Activated T-cell treated with anti-CD3 and anti-CD28 coated beads, Interleukin-2, amount 50 U/mL, for 72 hours (primary cell): ENCODE results near the gene RC3H2. TPM values are rescaled to one million over a fixed set of nuclear protein-coding genes. Genes with fewer than 3 reads are reported as not detected.
"Not testable (repeated sequence)": the region's sequence is repeated elsewhere in the genome, so short reads cannot be mapped to it uniquely, and the experiment has no call there.

Source experiments
- ATAC-seq, 2 donors: fragments of 150-1000 bp; cut with Tn5 transposase; replicated peaks in 1 of 2; 2 replicates each; pipeline ENCODE4 v1.10.0; 2021; ENCODE audit warnings: moderate library complexity in 2 of 2, mild to moderate bottlenecking in 1 of 2
- DNase-seq, 2 donors: peaks; one replicate each; pipeline ENCODE4 v3.0.0; 2021 to 2022; ENCODE audit warnings: mixed read lengths in 1 of 2
- H3K27ac Mint-ChIP-seq: one replicate; pipeline ENCODE4 v1.8.0; 2022; ENCODE audit warnings: mild to moderate bottlenecking, moderate library complexity, mixed read lengths
- H3K27me3 Mint-ChIP-seq: one replicate; pipeline ENCODE4 v1.8.0; 2022; ENCODE audit warnings: low read depth, mixed read lengths
- H3K36me3 Mint-ChIP-seq, 2 donors: one replicate each; pipeline ENCODE4 v1.8.0; 2022; ENCODE audit warnings: mixed read lengths in 2 of 2, mild to moderate bottlenecking in 1 of 2; ENCODE audit not compliant: insufficient read depth in 2 of 2
- H3K4me1 Mint-ChIP-seq: one replicate; pipeline ENCODE4 v1.8.0; 2022; ENCODE audit warnings: low read depth, mixed read lengths
- H3K4me3 Mint-ChIP-seq, 2 donors: one replicate each; pipeline ENCODE4 v1.8.0; 2022; ENCODE audit warnings: mild to moderate bottlenecking in 2 of 2, mixed read lengths in 2 of 2, moderate library complexity in 2 of 2
- H3K9me3 Mint-ChIP-seq, 2 donors: one replicate each; pipeline ENCODE4 v1.8.0; 2022; ENCODE audit warnings: mixed read lengths in 2 of 2
- total RNA-seq, 2 donors: library from RNA; stranded (reverse); gene quantifications; one replicate each; pipeline ENCODE4 v1.2.3, GENCODE V29; 2022

The RC3H2 gene
- total RNA-seq, 2 donors from 2014 or later = 33.7 to 35.6 TPM

GRCh38 chr9:122821278-122821943 is 83.7 kb downstream of the RC3H2 start:
- Mint-ChIP-seq H3K36me3 (peaks cover 5 to 14% of the 10 kb centered on the region in 2 donors), H3K9me3 (no peaks in the 10 kb centered on the region), H3K4me3 (no peak overlapping the region), H3K4me1 (peaks cover 37% of the 10 kb centered on the region), H3K27me3 (no peaks in the 10 kb centered on the region), H3K27ac (peak overlapping the region; percentile 19)
- ATAC-seq (no peak), DNase-seq (no peak)

- DNase-seq (no peak), ATAC-seq (no peak)
- Mint-ChIP-seq H3K9me3 (no peaks in the 10 kb centered on the region), H3K4me3 (no peak overlapping the region), H3K27me3 (no peaks in the 10 kb centered on the region), H3K36me3 (peaks cover 5 to 14% of the 10 kb centered on the region in 2 donors), H3K27ac (no peak overlapping the region), H3K4me1 (peaks cover 38% of the 10 kb centered on the region)
Measured at GRCh38 chr9:122820490-122820845, 84.7 kb downstream of the RC3H2 start.

DNA sequence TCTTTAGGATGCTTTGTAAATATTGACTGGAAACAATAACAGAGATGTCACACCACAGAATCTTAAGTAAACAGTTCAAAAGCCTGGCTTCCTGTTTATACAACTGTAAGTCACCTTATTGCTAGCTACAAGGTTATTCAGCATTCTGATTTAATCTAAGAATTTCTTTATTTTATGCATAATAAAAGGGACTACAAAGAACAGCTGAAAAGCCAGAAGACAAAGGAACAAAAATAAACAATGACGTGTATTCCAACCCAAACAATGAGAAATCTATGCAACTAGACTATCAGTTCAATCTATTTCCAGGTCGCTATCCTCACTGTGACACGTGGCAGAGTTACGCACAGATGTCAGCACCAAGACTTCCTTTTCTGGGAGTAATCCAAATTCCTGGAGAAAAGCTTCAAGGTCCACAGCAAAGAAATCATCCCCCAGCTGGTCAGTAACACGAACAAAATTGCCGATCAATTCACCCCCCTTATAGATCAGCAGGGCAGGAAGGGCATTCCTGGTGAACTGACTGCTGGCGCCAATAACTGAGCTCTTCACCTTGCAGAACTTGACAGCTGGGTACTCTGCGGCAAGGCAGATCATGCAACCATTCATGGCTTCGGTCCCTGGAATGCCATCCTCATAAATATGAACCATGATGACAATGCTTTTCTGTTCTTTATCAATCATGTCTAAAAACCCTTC is 85.2 kb downstream of the RC3H2 start:
- Mint-ChIP-seq H3K9me3 (no peaks in the 10 kb centered on the region), H3K27me3 (no peaks in the 10 kb centered on the region), H3K27ac (peak overlapping the region; percentile 59), H3K4me3 (no peak overlapping the region), H3K4me1 (peaks cover 35% of the 10 kb centered on the region), H3K36me3 (peaks cover 5 to 15% of the 10 kb centered on the region in 2 donors)
- DNase-seq = no peak
- ATAC-seq = no peak

DNA sequence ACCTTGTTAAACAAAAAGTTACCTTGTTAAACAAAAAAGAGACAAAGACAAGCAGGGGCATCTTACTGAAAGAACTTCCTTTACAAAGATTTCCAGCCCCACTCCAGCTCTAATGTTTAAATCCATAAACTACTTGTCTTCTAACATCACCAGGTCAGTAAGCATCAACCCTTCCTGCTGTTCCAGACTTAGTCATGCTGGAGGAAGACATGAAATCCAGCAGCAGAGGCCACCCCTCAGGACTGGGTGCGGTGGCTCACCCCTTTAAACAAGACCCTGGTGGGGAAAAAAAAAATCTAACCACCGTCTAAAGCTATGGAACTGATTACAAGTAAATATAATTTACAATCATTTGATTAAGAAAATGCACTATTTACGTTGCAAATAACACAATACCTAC is 85.8 kb downstream of the RC3H2 start:
- peaks cover 29% of the 10 kb centered on the region for H3K4me1 Mint-ChIP-seq

GRCh38 chr9:122816163-122816867 is 88.8 kb downstream of the RC3H2 start:
- H3K36me3 Mint-ChIP-seq = peaks cover 7 to 10% of the 10 kb centered on the region in 2 donors
- ATAC-seq (peak; percentile 76 to 84), DNase-seq (peak; percentile 38 to 44)
- H3K4me3 Mint-ChIP-seq = peak overlapping the region; percentile 73 to 88
- H3K9me3 Mint-ChIP-seq = no peaks in the 10 kb centered on the region
- peak overlapping the region; percentile 85 for H3K27ac Mint-ChIP-seq
- peaks cover 26% of the 10 kb centered on the region for H3K4me1 Mint-ChIP-seq
- H3K27me3 Mint-ChIP-seq = no peaks in the 10 kb centered on the region

More for the DNA sequence above, 85.8 kb downstream of the RC3H2 start:
- H3K9me3 Mint-ChIP-seq = no peaks in the 10 kb centered on the region
- H3K27ac Mint-ChIP-seq = peak overlapping the region; percentile 59
- H3K36me3 Mint-ChIP-seq = peaks cover 8 to 10% of the 10 kb centered on the region in 2 donors
- H3K4me3 Mint-ChIP-seq = no peak overlapping the region
- ATAC-seq (no peak), DNase-seq (no peak)
- H3K27me3 Mint-ChIP-seq = no peaks in the 10 kb centered on the region

DNA sequence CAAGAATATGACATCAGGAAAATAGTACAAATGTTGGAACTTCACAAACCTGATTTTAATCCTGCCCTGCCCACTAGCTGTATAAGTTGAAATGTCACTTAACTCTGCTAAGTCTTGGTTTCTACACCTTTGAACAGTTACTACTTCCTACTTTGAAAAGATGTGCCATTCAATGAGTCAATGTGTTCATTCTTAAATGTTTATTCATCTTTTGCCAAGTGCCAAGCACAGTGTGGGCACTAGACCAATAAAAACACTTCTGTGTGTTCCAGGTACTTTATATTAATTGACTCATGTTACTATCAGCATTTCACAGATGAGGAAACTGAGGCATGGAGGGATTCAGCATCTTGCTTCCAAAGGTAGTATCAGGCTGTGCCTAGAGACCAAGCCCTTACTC is 89.6 kb downstream of the RC3H2 start:
- no peak overlapping the region for H3K4me3 Mint-ChIP-seq
- DNase-seq (no peak), ATAC-seq (peak; percentile 30 to 33)
- H3K36me3 Mint-ChIP-seq = peaks cover 7 to 10% of the 10 kb centered on the region in 2 donors
- H3K9me3 Mint-ChIP-seq = no peaks in the 10 kb centered on the region
- H3K27me3 Mint-ChIP-seq = no peaks in the 10 kb centered on the region
- peak overlapping the region; percentile 76 for H3K27ac Mint-ChIP-seq
- peaks cover 24% of the 10 kb centered on the region for H3K4me1 Mint-ChIP-seq

- H3K36me3 Mint-ChIP-seq = peaks cover 5 to 7% of the 10 kb centered on the region in 2 donors
Measured at GRCh38 chr9:122814545-122814944, 90.6 kb downstream of the RC3H2 start.

DNA sequence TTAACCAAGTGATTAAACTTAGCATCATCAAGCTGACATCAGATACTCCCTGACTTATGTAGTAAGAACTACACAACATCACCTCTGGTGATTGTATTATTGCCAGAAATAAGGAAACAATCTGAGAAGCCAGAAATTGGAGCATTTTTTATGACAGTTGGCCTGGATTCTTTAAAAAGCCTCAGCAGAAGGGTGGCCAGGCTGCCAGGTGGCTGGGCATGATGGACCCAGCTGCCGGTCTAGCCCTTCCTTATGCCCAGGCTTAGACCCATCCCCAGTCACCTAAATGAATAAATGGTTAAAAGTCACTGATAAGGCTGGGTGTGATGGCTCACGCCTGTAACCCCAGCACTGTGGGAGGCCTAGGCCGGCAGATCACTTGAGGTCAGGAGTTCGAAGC is 92.4 kb downstream of the RC3H2 start:
- no peak for DNase-seq
- ATAC-seq = no peak
- peaks cover 5 to 7% of the 10 kb centered on the region in 2 donors for H3K36me3 Mint-ChIP-seq
- no peak overlapping the region for H3K4me3 Mint-ChIP-seq
- no peaks in the 10 kb centered on the region for H3K9me3 Mint-ChIP-seq
- no peak overlapping the region for H3K27ac Mint-ChIP-seq
- peaks cover 28% of the 10 kb centered on the region for H3K4me1 Mint-ChIP-seq
- H3K27me3 Mint-ChIP-seq = no peaks in the 10 kb centered on the region

More at GRCh38 chr9:122814545-122814944, 90.6 kb downstream of the RC3H2 start:
- DNase-seq = no peak
- H3K27ac Mint-ChIP-seq = no peak overlapping the region
- no peak for ATAC-seq
- H3K4me3 Mint-ChIP-seq = peak overlapping the region in 1 of 2 donors; percentile 10
- H3K4me1 Mint-ChIP-seq = peaks cover 19% of the 10 kb centered on the region
- no peaks in the 10 kb centered on the region for H3K9me3 Mint-ChIP-seq
- H3K27me3 Mint-ChIP-seq = no peaks in the 10 kb centered on the region

DNA sequence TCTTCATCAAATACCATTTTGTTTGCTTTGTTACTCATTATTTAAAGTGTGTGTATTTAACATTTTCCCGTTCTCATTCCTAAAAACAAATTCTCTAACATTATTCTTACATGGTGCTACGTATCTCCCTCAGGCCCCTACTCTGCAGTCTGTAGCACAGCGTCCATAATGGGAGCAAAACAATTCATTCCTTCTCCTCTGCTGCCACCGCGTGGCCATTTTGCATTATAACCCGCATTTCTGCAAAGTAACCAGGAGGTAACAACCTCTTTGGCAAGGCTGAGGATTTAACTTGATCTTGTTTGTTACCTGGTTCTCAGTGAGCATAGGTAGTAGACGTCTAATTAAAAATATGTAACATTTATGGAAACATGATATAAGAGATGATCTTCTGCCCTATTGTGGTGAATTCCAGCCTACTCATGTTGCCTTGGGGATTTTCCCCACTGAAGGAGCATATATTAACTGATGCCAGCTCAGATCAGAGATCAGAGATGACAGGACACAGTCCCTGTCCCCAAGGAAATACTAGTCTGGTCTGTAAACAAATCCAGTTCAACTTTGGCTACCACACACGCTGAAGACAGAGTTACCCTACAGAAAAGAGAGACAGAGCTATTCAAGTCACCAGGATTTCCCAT is 94.7 kb downstream of the RC3H2 start:
- ATAC-seq (peak; percentile 22 to 32), DNase-seq (peak; percentile 61 to 80)
- Mint-ChIP-seq H3K4me1 (peaks cover 27% of the 10 kb centered on the region), H3K9me3 (peaks cover 3 to 10% of the 10 kb centered on the region in 2 donors), H3K27me3 (no peaks in the 10 kb centered on the region), H3K36me3 (peaks cover 10 to 15% of the 10 kb centered on the region in 2 donors), H3K27ac (no peak overlapping the region), H3K4me3 (no peak overlapping the region)

DNA sequence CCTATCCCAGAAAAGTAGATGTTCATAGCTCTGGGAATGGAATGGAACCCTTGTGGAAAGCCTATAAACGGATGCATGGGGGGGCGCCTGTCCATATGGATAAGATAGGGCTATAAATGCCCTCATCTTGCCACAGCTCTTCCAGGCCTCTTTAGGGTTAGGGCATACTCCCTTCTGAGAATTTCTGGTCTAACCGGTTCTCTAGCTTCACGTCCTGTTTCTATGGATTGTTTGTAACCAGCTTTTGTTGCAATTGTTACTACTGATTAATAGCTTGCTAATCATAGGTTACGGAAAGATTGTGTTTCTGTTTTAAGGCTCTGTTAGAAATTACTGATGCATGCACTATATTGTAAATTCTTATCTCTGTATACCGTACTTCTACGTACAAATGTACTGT is 95.9 kb downstream of the RC3H2 start:
- Mint-ChIP-seq H3K4me1 (peaks cover 25% of the 10 kb centered on the region), H3K36me3 (peaks cover 8 to 13% of the 10 kb centered on the region in 2 donors), H3K9me3 (peaks cover 3 to 11% of the 10 kb centered on the region in 2 donors)
- H3K27me3 Mint-ChIP-seq, ATAC-seq, DNase-seq, H3K4me3 Mint-ChIP-seq, H3K27ac Mint-ChIP-seq: not testable (repeated sequence)

- DNase-seq (peak in 1 of 2 donors; percentile 13), ATAC-seq (peak; percentile 31 to 51)
- Mint-ChIP-seq H3K27ac (no peak overlapping the region), H3K27me3 (no peaks in the 10 kb centered on the region), H3K4me1 (peaks cover 25% of the 10 kb centered on the region), H3K9me3 (peaks cover 3 to 11% of the 10 kb centered on the region in 2 donors), H3K4me3 (peak overlapping the region; percentile 5 to 43), H3K36me3 (peaks cover 8 to 13% of the 10 kb centered on the region in 2 donors)
Measured at GRCh38 chr9:122808141-122808540, 97.0 kb downstream of the RC3H2 start.

GRCh38 chr9:122807271-122807900 is 97.8 kb downstream of the RC3H2 start:
- DNase-seq = peak; percentile 80 to 81
- Mint-ChIP-seq H3K4me1 (peaks cover 25% of the 10 kb centered on the region), H3K36me3 (peaks cover 8 to 13% of the 10 kb centered on the region in 2 donors), H3K4me3 (peak overlapping the region; percentile 31 to 44), H3K9me3 (peaks cover 3 to 11% of the 10 kb centered on the region in 2 donors), H3K27me3 (no peaks in the 10 kb centered on the region), H3K27ac (peak overlapping the region; percentile 88)
- ATAC-seq = peak; percentile 85 to 87
